GM12891 (cell line): ENCODE measurements around the gene KIF11.

Source experiments
- PAX5 ChIP-seq: IDR thresholded peaks from 2 replicates; pipeline ENCODE4 v1.6.1; 2011; ENCODE audit warnings: low read length, moderate library complexity, mild to moderate bottlenecking; ENCODE audit not compliant: insufficient read depth, severe bottlenecking
- POLR2A ChIP-seq: IDR thresholded peaks from 2 replicates; pipeline ENCODE4 v1.6.1; 2011; ENCODE audit warnings: low read depth, low read length, control low read depth
- POLR2AphosphoS5 ChIP-seq: IDR thresholded peaks from 2 replicates; pipeline ENCODE4 v1.6.1; 2011; ENCODE audit warnings: low read depth, low read length, control low read depth
- POU2F2 ChIP-seq: IDR thresholded peaks from 2 replicates; pipeline ENCODE4 v1.6.1; 2011; ENCODE audit warnings: low read depth, mild to moderate bottlenecking, control low read depth, low read length, moderate library complexity
- SPI1 ChIP-seq: IDR thresholded peaks from 2 replicates; pipeline ENCODE4 v1.6.1; 2011; ENCODE audit warnings: low read depth, low read length, control low read depth
- TAF1 ChIP-seq: IDR thresholded peaks from 2 replicates; pipeline ENCODE4 v1.6.1; 2011; ENCODE audit warnings: low read depth, low read length, control low read depth

- TF ChIP-seq POLR2AphosphoS5: no peak
- no peak for TF ChIP-seq POLR2A
- TF ChIP-seq SPI1: no peak
- no peak for TF ChIP-seq TAF1
- no peak for TF ChIP-seq POU2F2
- TF ChIP-seq PAX5: no peak
Observed at GRCh38 chr10:92677708-92678107, 84.8 kb downstream of the KIF11 start.
